Stomach (tissue), 4 donors: ENCODE results near the gene AGBL4.

Experiments
- CTCF ChIP-seq, 7 experiments: fragments of 450-650 bp in 4 of 7; fragments of 200-600 bp in 3 of 7; sonication (generic) in 3 of 7; IDR thresholded peaks; one replicate each; pipeline ENCODE4 v1.5.1; 2016 to 2019; ENCODE audit warnings: antibody characterized with exemption in 7 of 7, control low read depth in 2 of 7, mild to moderate bottlenecking in 1 of 7
- EP300 ChIP-seq: sonication (generic); formaldehyde crosslinking; IDR thresholded peaks from one replicate; pipeline ENCODE4 v1.6.1; 2017; ENCODE audit warnings: antibody characterized with exemption
- POLR2AphosphoS5 ChIP-seq, 3 donors: sonication (generic); formaldehyde crosslinking; IDR thresholded peaks; one replicate each; pipeline ENCODE4 v1.6.1; 2016; ENCODE audit warnings: antibody characterized with exemption in 3 of 3

GRCh38 chr1:48948562-48948961, 1075.2 kb downstream of the AGBL4 start:
- TF ChIP-seq POLR2AphosphoS5 (IDR thresholded peaks at IDR 0.05): no peak
- TF ChIP-seq CTCF (IDR thresholded peaks at IDR 0.05): no peak
- TF ChIP-seq EP300: no peak
